Fibroblast of villous mesenchyme (primary cell): ENCODE measurements around the gene KANSL2. TPM values are rescaled to one million over a fixed set of nuclear protein-coding genes. Genes with fewer than 3 reads are reported as not detected.
"Not testable (repeated sequence)": the region's sequence is repeated elsewhere in the genome, so short reads cannot be mapped to it uniquely, and the experiment has no call there.

Experiments used
- DNase-seq: peaks from one replicate; pipeline ENCODE4 v3.0.0-alpha.2; 2010; ENCODE audit warnings: low read depth
- H3K4me3 ChIP-seq: 2 replicates; pipeline ENCODE4 v1.5.1; 2011; ENCODE audit warnings: low read depth, mild to moderate bottlenecking, low read length
- total RNA-seq: library from RNA; depleted of rRNA; stranded (reverse); fragments of >200 nt; gene quantifications from 2 replicates; pipeline ENCODE4 v1.2.3, GENCODE V29; 2012
- TF ChIP-seq, protein P1 (sequence below): IDR thresholded peaks from 2 replicates; pipeline ENCODE4 v1.5.1; 2012; ENCODE audit warnings: low read depth, mild to moderate bottlenecking, low read length; ENCODE audit not compliant: insufficient read depth

Gene KANSL2
- total RNA-seq, 1 donor = 60.5 TPM

DNA sequence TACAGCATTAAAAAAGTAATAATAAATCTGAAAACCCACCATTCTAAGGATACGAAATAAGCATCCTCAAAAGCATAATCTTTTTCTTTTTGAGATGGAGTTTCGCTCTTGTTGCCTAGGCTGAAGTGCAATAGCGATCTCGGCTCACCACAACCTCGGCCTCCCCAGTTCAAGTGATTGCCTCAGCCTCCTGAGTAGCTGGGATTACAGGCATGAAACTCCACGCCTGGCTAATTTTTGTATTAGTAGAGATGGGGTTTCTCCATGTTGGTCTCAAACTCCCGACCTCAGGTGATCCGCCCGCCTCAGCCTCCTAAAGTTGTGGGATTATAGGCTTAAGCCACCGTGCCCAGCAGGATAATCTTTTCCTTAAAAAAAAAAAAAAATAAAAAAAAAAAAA, 30.2 kb upstream of the KANSL2 start:
- no peak overlapping the region for H3K4me3 ChIP-seq
- TF ChIP-seq, protein P1, sequence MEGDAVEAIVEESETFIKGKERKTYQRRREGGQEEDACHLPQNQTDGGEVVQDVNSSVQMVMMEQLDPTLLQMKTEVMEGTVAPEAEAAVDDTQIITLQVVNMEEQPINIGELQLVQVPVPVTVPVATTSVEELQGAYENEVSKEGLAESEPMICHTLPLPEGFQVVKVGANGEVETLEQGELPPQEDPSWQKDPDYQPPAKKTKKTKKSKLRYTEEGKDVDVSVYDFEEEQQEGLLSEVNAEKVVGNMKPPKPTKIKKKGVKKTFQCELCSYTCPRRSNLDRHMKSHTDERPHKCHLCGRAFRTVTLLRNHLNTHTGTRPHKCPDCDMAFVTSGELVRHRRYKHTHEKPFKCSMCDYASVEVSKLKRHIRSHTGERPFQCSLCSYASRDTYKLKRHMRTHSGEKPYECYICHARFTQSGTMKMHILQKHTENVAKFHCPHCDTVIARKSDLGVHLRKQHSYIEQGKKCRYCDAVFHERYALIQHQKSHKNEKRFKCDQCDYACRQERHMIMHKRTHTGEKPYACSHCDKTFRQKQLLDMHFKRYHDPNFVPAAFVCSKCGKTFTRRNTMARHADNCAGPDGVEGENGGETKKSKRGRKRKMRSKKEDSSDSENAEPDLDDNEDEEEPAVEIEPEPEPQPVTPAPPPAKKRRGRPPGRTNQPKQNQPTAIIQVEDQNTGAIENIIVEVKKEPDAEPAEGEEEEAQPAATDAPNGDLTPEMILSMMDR = no peak
- no peak for DNase-seq

DNA sequence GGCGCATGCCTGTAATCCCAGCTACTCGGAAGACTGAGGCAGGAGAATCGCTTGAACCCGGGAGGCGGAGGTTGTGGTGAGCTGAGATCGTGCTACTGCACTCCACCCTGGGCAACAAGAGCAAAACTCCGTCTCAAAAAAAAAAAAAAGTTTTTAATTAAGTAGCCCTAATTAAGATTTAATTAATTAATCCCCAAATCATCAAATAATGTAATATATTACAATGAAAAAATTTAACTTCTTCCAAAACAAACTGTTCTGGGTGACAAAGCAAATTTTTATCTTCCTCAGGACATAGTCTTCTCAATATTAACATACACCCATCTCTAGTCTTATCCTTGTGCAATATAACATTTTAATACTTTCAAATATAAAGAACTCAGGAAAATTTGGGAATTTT, 16.8 kb upstream of the KANSL2 start:
- DNase-seq, H3K4me3 ChIP-seq: not testable (repeated sequence)

DNA sequence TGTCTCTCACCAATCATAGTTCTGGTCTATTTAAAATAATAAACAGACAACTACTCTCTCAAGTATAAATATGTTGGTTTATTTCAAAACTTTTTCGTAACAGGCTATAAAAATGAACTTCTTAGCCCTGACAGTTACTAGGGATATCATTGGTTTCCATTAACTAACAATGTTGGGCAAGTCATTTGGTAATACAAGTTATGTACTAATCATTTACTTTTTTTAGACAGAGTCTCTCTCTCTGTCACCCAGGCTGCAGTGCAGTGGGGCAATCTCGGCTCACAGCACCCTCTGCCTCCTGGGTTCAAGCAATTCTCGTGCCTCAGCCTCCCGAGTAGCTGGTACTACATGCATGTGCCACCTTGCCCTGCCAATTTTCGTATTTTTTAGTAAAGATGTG, 14.6 kb upstream of the KANSL2 start:
- H3K4me3 ChIP-seq = no peak overlapping the region
- TF ChIP-seq, protein P1 = no peak
- DNase-seq = no peak

DNA sequence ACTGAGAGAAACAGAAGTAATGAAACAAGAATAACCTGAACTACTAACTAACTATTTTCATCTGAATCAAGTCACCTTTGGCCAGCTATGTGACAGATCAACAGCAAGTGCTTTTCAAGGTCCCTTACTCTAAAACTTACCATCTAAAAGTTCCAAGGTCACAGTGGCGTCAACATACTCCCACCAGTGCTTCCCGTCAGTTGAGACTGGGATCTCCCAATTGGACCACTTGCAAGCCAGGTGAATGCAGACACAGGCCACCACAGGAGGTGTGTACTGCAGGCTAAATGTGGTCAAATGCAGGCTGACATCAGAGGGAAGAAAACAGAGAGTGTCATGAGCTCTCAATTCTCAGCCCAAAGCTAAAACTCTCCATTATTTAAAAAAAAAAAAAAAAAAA, 13.8 kb upstream of the KANSL2 start:
- TF ChIP-seq, protein P1 = no peak
- no peak for DNase-seq

DNA sequence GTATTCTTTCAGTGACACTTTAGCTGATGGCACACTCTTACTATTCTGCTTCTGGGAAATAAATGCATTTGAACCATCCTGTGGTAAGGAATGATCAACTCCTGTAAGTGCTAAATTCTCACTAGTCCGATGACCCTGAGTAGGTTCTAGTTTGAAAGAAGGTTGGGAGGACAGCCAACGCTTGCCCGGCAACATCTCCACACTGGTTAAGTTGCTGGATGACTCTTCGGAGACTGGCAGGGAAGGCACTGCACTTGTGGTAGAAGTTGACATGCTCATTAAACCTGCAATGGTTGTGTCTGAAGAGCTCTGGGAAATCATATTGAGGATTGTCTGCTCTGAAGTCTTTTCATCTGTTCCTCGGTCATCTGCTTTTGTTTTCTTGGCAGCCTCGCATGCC, 12.0 kb upstream of the KANSL2 start:
- DNase-seq = no peak
- TF ChIP-seq, protein P1 = no peak
- no peak overlapping the region for H3K4me3 ChIP-seq

More for the DNA sequence above, 13.8 kb upstream of the KANSL2 start:
- no peak overlapping the region for H3K4me3 ChIP-seq

DNA sequence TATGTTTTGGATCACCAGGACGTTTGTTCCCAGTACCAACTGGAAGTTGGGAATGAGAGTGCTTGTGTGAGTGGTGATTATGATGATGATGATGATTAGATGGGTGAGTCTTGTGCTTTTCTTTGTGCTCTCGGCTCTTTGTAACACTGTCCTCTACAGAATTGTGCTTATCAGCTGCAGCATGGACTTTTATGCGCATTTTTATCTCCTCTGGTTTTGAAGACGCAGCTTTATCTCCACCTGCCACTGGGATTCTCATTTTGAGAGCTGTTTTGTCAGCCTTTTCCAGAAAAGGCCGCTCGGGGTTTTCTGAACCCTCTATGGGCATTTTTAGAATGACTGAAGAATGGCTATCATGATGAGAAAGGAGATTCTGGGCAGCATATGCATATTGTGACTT, 11.5 kb upstream of the KANSL2 start:
- no peak for DNase-seq
- TF ChIP-seq, protein P1 = no peak
- H3K4me3 ChIP-seq = no peak overlapping the region

DNA sequence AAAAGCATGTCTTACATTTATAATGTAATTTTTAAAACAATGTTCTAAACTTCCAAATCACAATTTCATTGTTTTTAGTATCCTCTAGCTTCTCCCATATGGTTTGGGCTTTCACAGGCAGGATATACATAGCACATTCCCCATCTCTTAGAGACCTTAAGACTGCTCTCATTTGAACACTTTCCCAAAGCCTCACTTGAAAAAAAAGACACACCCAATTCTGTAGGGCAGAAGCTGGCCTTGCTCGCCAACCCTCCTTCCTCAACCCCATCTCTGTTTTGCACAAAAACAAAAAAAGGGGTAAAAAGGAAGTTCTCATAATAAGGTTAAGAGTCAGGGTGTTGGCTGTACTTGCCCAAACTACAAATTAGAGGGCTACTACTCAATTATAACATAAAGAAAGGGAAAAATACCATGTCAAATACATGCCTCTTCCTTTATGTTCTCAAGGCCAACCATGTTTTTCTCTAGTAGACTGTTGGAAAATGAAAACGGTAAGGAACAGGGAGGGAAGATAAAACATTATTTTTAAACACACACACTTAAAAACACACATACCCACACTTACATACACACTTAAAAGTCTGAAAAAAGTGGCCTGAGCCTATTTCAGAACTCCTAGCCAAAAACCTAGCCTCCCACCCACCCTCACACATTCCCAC, 9.9 kb upstream of the KANSL2 start:
- no peak overlapping the region for H3K4me3 ChIP-seq
- no peak for DNase-seq
- TF ChIP-seq, protein P1 = no peak
